ENCODE results near the gene RNASEH2A.

Gene RNASEH2A

DNA sequence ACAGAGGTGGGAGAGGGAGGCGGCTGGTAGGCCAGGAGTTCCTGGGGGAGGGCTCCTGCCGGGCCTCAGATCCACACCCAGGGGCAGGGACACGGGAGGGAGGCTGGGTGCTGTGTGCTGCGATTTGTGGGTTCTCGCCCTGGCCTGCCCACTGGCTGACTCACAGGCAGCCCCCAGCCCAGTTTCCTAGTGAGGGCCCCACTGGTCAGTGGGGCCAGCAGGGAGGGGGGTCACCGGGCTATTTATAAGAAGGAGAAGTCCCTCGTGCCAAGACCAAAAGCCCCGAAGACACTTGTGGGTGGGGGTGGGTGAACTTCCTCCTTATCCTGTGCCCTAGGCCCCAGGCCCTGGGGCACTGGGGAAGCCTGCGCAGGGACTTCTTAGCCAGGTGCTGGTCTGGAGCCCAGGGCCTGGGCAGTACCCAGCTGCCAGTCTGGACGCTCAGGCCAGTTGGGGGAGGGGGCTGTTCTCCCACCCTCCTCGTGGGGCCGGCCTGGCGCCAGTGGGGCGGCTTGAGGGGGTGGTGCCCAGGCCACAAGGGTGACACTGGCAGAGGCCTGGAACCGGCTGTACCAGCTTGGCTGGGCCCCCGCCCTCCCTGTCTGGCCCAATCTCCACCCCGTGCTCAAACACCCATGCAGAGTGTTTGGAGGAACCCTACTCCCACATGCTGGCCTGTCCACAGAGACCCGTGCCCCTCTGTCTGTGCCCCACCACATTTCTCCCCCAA is 20.1 kb upstream of the RNASEH2A start:
- Histone ChIP-seq H2AFZ (ENCODE audit: low read depth, low read length, severe bottlenecking) (no peak overlapping the region), H3K36me3 (ENCODE audit: low read length) (no peaks in the 10 kb centered on the region), H3K4me3 (ENCODE audit: insufficient read depth, low read length, poor library complexity, severe bottlenecking) (no peak overlapping the region), H3K9ac (ENCODE audit: low read length) (no peak overlapping the region), H3K4me2 (ENCODE audit: low read depth, low read length, poor library complexity, severe bottlenecking) (no peak overlapping the region), H4K20me1 (ENCODE audit: low read depth, low read length) (no peaks in the 10 kb centered on the region), H3F3A (ENCODE audit: insufficient read depth) (peaks cover 19% of the 10 kb centered on the region), H3K9me3 (ENCODE audit: insufficient read depth, low read length) (no peaks in the 10 kb centered on the region), H3K27ac (ENCODE audit: low read depth, low read length) (no peak overlapping the region), H3K27me3 (ENCODE audit: low read length) (no peaks in the 10 kb centered on the region), H3K9me2 (replicated peaks; ENCODE audit: insufficient read depth, low read length) (no peaks in the 10 kb centered on the region), H3K79me2 (ENCODE audit: insufficient read depth, low read length) (no peaks in the 10 kb centered on the region)
- TF ChIP-seq, protein P1, sequence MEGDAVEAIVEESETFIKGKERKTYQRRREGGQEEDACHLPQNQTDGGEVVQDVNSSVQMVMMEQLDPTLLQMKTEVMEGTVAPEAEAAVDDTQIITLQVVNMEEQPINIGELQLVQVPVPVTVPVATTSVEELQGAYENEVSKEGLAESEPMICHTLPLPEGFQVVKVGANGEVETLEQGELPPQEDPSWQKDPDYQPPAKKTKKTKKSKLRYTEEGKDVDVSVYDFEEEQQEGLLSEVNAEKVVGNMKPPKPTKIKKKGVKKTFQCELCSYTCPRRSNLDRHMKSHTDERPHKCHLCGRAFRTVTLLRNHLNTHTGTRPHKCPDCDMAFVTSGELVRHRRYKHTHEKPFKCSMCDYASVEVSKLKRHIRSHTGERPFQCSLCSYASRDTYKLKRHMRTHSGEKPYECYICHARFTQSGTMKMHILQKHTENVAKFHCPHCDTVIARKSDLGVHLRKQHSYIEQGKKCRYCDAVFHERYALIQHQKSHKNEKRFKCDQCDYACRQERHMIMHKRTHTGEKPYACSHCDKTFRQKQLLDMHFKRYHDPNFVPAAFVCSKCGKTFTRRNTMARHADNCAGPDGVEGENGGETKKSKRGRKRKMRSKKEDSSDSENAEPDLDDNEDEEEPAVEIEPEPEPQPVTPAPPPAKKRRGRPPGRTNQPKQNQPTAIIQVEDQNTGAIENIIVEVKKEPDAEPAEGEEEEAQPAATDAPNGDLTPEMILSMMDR (IDR thresholded peaks at IDR 0.05; ENCODE audit: insufficient read depth, low read length, poor library complexity, severe bottlenecking) = no peak
- no peak for TF ChIP-seq EZH2phosphoT487 (conservative IDR thresholded peaks at IDR 0.05; ENCODE audit: low read length)

DNA sequence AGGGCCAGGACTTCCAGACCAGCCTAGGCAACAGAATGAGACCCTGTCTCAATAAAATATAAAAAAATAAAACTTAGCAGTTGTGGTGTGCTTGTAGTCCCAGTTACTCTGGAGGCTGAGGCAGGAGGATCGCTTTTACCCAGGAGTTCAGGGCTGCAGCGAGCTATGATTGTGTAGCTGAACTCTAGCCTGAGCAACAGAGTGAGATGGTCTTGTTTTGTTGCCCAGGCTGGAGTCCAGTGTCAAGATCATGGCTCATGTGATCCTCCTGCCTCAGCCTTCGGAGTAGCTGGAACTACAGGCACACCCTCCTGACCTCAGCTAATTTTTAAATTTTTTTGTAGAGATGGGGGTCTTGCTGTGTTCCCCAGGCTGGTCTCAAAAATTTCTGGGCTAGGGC is 19.4 kb upstream of the RNASEH2A start:
- Histone ChIP-seq H3K4me2 (ENCODE audit: low read depth, low read length, poor library complexity, severe bottlenecking) (no peak overlapping the region), H2AFZ (ENCODE audit: low read depth, low read length, severe bottlenecking) (no peak overlapping the region), H4K20me1 (ENCODE audit: low read depth, low read length) (no peaks in the 10 kb centered on the region), H3K27me3 (ENCODE audit: low read length) (no peaks in the 10 kb centered on the region), H3K27ac (ENCODE audit: low read depth, low read length) (no peak overlapping the region), H3K9ac (ENCODE audit: low read length) (no peak overlapping the region), H3K9me3 (ENCODE audit: insufficient read depth, low read length) (no peaks in the 10 kb centered on the region), H3F3A (ENCODE audit: insufficient read depth) (peaks cover 19% of the 10 kb centered on the region), H3K36me3 (ENCODE audit: low read length) (no peaks in the 10 kb centered on the region), H3K79me2 (ENCODE audit: insufficient read depth, low read length) (no peaks in the 10 kb centered on the region), H3K9me2 (replicated peaks; ENCODE audit: insufficient read depth, low read length) (no peaks in the 10 kb centered on the region), H3K4me3 (ENCODE audit: insufficient read depth, low read length, poor library complexity, severe bottlenecking) (no peak overlapping the region)
- TF ChIP-seq EZH2phosphoT487 (conservative IDR thresholded peaks at IDR 0.05; ENCODE audit: low read length) = no peak
- TF ChIP-seq, protein P1 (IDR thresholded peaks at IDR 0.05; ENCODE audit: insufficient read depth, low read length, poor library complexity, severe bottlenecking) = no peak

DNA sequence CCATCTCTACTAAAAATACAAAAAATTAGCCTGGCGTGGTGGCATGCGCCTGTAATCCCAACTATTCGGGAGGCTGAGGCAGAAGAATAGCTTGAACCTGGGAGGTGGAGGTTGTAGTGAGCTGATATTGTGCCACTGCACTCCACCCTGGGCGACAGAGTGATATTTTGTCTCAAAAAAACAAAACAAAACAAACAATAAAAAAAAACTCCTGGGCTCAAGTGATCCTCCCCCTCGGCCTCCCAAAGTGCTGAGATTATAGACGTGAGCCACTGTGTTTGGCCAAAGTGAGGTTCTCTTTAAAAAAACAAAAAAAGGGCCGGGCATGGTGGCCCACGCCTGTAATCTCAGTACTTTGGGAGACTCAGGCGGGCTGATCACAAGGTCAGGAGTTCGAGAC is 18.9 kb upstream of the RNASEH2A start:
- Histone ChIP-seq H2AFZ (ENCODE audit: low read depth, low read length, severe bottlenecking) (no peak overlapping the region), H3K27ac (ENCODE audit: low read depth, low read length) (no peak overlapping the region), H3K27me3 (ENCODE audit: low read length) (no peaks in the 10 kb centered on the region), H3K4me3 (ENCODE audit: insufficient read depth, low read length, poor library complexity, severe bottlenecking) (no peak overlapping the region), H3K36me3 (ENCODE audit: low read length) (no peaks in the 10 kb centered on the region), H3F3A (ENCODE audit: insufficient read depth) (peaks cover 19% of the 10 kb centered on the region), H3K9me3 (ENCODE audit: insufficient read depth, low read length) (no peaks in the 10 kb centered on the region), H3K9ac (ENCODE audit: low read length) (no peak overlapping the region), H3K9me2 (replicated peaks; ENCODE audit: insufficient read depth, low read length) (no peaks in the 10 kb centered on the region), H3K79me2 (ENCODE audit: insufficient read depth, low read length) (no peaks in the 10 kb centered on the region), H3K4me2 (ENCODE audit: low read depth, low read length, poor library complexity, severe bottlenecking) (no peak overlapping the region), H4K20me1 (ENCODE audit: low read depth, low read length) (no peaks in the 10 kb centered on the region)
- TF ChIP-seq EZH2phosphoT487 (conservative IDR thresholded peaks at IDR 0.05; ENCODE audit: low read length) = no peak
- TF ChIP-seq, protein P1 (IDR thresholded peaks at IDR 0.05; ENCODE audit: insufficient read depth, low read length, poor library complexity, severe bottlenecking) = no peak
